Fibroblast of pulmonary artery (primary cell): ENCODE measurements around the gene TBX15.

Source experiments
- DNase-seq: peaks from one replicate; pipeline ENCODE4 v3.0.0-alpha.2; 2010; ENCODE audit warnings: low read depth
- H3K4me3 ChIP-seq: replicated peaks from 2 replicates; pipeline ENCODE4 v1.5.1; 2011; ENCODE audit warnings: low read depth, mild to moderate bottlenecking, control low read depth, low read length, moderate library complexity
- CTCF ChIP-seq: IDR thresholded peaks from 2 replicates; pipeline ENCODE4 v1.5.1; 2011; ENCODE audit warnings: mild to moderate bottlenecking, control low read depth, low read length, inconsistent platforms; ENCODE audit errors: missing control alignments

The TBX15 gene

GRCh38 chr1:118914379-118915161 is 73.6 kb downstream of the TBX15 start:
- no peak for TF ChIP-seq CTCF
- H3K4me3 ChIP-seq = no peak overlapping the region
- DNase-seq = no peak

GRCh38 chr1:118913818-118914217 is 74.3 kb downstream of the TBX15 start:
- no peak for DNase-seq
- H3K4me3 ChIP-seq = no peak overlapping the region
- TF ChIP-seq CTCF = no peak

GRCh38 chr1:118912574-118912973 is 75.6 kb downstream of the TBX15 start:
- H3K4me3 ChIP-seq = no peak overlapping the region
- no peak for DNase-seq
- TF ChIP-seq CTCF = no peak

- no peak for DNase-seq
- no peak overlapping the region for H3K4me3 ChIP-seq
- TF ChIP-seq CTCF = no peak
Observed at GRCh38 chr1:118911571-118911970, 76.6 kb downstream of the TBX15 start.

- no peak for TF ChIP-seq CTCF
Observed at GRCh38 chr1:118907466-118907865, 80.7 kb downstream of the TBX15 start.

GRCh38 chr1:118905671-118906070 is 82.5 kb downstream of the TBX15 start:
- TF ChIP-seq CTCF = no peak

More at GRCh38 chr1:118907466-118907865, 80.7 kb downstream of the TBX15 start:
- H3K4me3 ChIP-seq = no peak overlapping the region
- DNase-seq = no peak

GRCh38 chr1:118905196-118905595 is 82.9 kb downstream of the TBX15 start:
- no peak for DNase-seq
- no peak overlapping the region for H3K4me3 ChIP-seq
- no peak for TF ChIP-seq CTCF

More at GRCh38 chr1:118905671-118906070, 82.5 kb downstream of the TBX15 start:
- H3K4me3 ChIP-seq = no peak overlapping the region
- no peak for DNase-seq
